ENCODE measurements around the gene DOCK9. TPM values are rescaled to one million over a fixed set of nuclear protein-coding genes. Genes with fewer than 3 reads are reported as not detected.

Gene DOCK9
- total RNA-seq, 1 donor from 2014 or later: 88.4 TPM

DNA sequence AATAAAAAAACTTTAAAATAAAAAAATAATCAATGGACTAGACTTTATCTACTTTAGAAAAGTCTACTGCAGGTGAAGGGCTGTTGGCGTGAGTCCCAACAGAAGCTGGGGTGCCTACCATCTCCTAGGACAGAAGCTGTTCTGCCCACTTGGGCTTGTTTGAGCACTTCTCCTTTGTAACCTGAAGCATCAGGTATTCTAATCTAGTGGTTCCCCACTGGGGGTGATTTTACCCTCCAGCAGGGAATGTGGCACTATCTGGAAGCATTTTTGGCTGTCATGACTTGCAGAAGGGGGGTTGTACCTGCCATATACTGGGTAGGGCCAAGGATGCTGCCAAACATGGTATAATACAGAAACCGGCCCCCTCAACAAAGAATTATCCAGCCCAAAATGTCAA is 16.2 kb upstream of the DOCK9 start:
- H3K27me3 ChIP-seq: no peaks in the 10 kb centered on the region
- H3K4me3 ChIP-seq: no peak overlapping the region
- H3K9me3 ChIP-seq: no peaks in the 10 kb centered on the region
- H3K36me3 ChIP-seq: no peaks in the 10 kb centered on the region
- TF ChIP-seq POLR2AphosphoS5 (IDR thresholded peaks at IDR 0.05; ENCODE audit: insufficient read depth in 1 of 2, low read depth in 1 of 2) (no peak), POLR2A (IDR thresholded peaks at IDR 0.05) (no peak), CTCF (IDR thresholded peaks at IDR 0.05) (no peak)
- intact Hi-C loops (cut with DNase I): no loop called here
- no peak for DNase-seq (ENCODE audit: extremely low spot score in 2 of 2)
- peaks cover 11% of the 10 kb centered on the region for H3K4me1 ChIP-seq
- H3K27ac ChIP-seq: no peak overlapping the region

DNA sequence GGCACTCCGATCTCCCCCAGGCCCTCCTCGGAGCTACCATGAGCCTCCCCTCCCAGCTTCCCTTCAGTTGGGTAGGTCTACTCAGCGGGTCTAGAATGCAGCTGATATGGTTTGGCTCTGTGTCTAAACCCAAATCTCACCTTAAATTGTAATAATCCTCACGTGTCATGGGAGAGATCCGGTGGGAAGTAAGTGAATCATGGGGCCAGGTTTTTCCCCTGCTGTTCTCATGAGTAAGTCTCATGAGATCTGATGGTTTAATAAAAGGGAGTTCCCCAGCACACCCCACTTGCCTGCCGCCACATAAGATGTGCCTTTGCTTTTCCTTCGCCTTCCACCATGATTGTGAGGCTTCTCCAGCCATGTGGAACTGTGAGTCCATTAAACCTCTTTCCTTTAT is 14.5 kb upstream of the DOCK9 start:
- intact Hi-C loops (cut with DNase I): no loop called here
- no peaks in the 10 kb centered on the region for H3K36me3 ChIP-seq
- H3K4me1 ChIP-seq: no peaks in the 10 kb centered on the region
- no peak overlapping the region for H3K4me3 ChIP-seq
- no peaks in the 10 kb centered on the region for H3K9me3 ChIP-seq
- no peak overlapping the region for H3K27ac ChIP-seq
- no peak for DNase-seq (ENCODE audit: extremely low spot score in 2 of 2)
- H3K27me3 ChIP-seq: no peaks in the 10 kb centered on the region
- TF ChIP-seq POLR2A (IDR thresholded peaks at IDR 0.05) (no peak), POLR2AphosphoS5 (IDR thresholded peaks at IDR 0.05; ENCODE audit: insufficient read depth in 1 of 2, low read depth in 1 of 2) (no peak), CTCF (IDR thresholded peaks at IDR 0.05) (no peak)

- DNase-seq (ENCODE audit: extremely low spot score in 2 of 2): no peak
- Histone ChIP-seq H3K27me3 (no peaks in the 10 kb centered on the region), H3K27ac (no peak overlapping the region), H3K9me3 (no peaks in the 10 kb centered on the region), H3K4me1 (no peaks in the 10 kb centered on the region), H3K4me3 (no peak overlapping the region), H3K36me3 (no peaks in the 10 kb centered on the region)
- TF ChIP-seq CTCF (IDR thresholded peaks at IDR 0.05) (no peak), POLR2AphosphoS5 (IDR thresholded peaks at IDR 0.05; ENCODE audit: insufficient read depth in 1 of 2, low read depth in 1 of 2) (no peak), POLR2A (IDR thresholded peaks at IDR 0.05) (no peak)
- intact Hi-C loops (cut with DNase I): no loop called here
These were observed 12.8 kb upstream of the DOCK9 start for GRCh38 chr13:98990701-98991100.

GRCh38 chr13:98989469-98990235 is 11.8 kb upstream of the DOCK9 start:
- Histone ChIP-seq H3K4me3 (no peak overlapping the region), H3K9me3 (no peaks in the 10 kb centered on the region), H3K36me3 (no peaks in the 10 kb centered on the region), H3K27me3 (no peaks in the 10 kb centered on the region), H3K27ac (no peak overlapping the region), H3K4me1 (no peaks in the 10 kb centered on the region)
- TF ChIP-seq CTCF (IDR thresholded peaks at IDR 0.05) (no peak), POLR2AphosphoS5 (IDR thresholded peaks at IDR 0.05; ENCODE audit: insufficient read depth in 1 of 2, low read depth in 1 of 2) (no peak), POLR2A (IDR thresholded peaks at IDR 0.05) (no peak)
- no peak for DNase-seq (ENCODE audit: extremely low spot score in 2 of 2)
- intact Hi-C loops (cut with DNase I): no loop called here

DNA sequence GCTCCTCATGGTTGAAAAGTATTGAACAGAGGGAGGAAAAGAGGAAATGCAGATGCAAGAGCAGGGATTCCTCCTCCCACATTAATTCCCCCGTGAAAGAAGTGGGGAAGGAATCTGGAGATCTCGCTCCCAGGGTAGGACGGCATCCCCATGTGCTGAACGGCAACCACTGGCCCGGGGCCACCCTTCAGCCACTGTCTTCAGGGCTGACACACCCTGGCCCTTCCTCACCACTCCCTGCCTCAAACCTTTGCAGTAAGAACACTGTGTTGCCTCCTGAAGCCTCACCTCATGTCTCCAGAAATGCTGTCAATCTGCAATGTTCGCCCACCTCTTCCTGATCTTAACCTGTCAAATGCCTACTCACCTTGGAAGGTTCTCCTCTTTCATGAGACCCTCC is 10.9 kb upstream of the DOCK9 start:
- Histone ChIP-seq H3K27me3 (no peaks in the 10 kb centered on the region), H3K9me3 (no peaks in the 10 kb centered on the region), H3K4me1 (no peaks in the 10 kb centered on the region), H3K27ac (no peak overlapping the region), H3K36me3 (no peaks in the 10 kb centered on the region), H3K4me3 (no peak overlapping the region)
- intact Hi-C loops (cut with DNase I): no loop called here
- TF ChIP-seq POLR2A (IDR thresholded peaks at IDR 0.05): no peak
- TF ChIP-seq CTCF (IDR thresholded peaks at IDR 0.05): no peak
- TF ChIP-seq POLR2AphosphoS5 (IDR thresholded peaks at IDR 0.05; ENCODE audit: insufficient read depth in 1 of 2, low read depth in 1 of 2): no peak
- DNase-seq (ENCODE audit: extremely low spot score in 2 of 2): no peak
